HT1080 (cell line): Measurements from ENCODE around the gene BRD4. TPM values are rescaled to one million over a fixed set of nuclear protein-coding genes. Genes with fewer than 3 reads are reported as not detected.

ENCODE experiments used
- DNase-seq: peaks from one replicate; pipeline ENCODE4 v3.0.0-alpha.2; 2015; ENCODE audit warnings: low read depth
- total RNA-seq: library from RNA; depleted of rRNA; stranded (reverse); fragments of >200 nt; shearing (Covaris generic); gene quantifications from 2 replicates; pipeline ENCODE4 v1.2.3, GENCODE V29; 2014

BRD4 gene
- total RNA-seq, 1 experiment from 2014 or later, result 31.7 TPM

GRCh38 chr19:15316498-15316897 lies 15.8 kb downstream of the BRD4 start:
- DNase-seq, result no peak

- no peak for DNase-seq
Measured at GRCh38 chr19:15315101-15315500, 17.2 kb downstream of the BRD4 start.

DNA sequence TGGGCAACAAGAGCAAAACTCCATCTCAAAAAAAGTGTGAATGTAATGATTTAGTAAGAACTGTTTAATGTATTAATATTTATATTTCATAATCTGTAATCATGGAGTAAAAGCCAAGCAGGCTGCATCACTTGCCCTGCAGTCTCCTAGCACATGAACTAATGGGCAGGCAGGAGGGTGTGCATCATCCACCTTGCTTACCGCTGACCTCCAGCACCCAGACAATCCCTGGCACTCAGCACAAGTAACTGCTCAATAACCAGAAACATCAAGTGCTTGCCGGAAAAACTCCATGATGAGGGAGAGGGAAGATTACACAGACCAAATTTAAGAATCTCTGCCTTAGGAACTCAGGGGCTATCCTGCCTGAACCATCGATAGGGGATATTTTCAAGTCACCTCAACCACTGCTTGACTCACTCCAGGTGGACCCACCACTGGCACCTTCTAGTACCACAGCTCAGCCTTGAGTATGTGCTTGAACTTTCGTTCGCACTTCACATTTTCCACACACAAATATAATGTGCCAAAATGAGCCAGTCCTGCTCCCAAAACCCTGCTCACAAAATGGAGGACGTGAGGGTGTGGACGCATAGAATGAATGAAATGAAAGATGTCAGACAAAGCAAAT lies 18.6 kb downstream of the BRD4 start:
- DNase-seq, result no peak

- DNase-seq, result no peak
Measured at GRCh38 chr19:15307169-15307568, 25.2 kb downstream of the BRD4 start.

- no peak for DNase-seq
Measured at GRCh38 chr19:15305582-15306334, 26.6 kb downstream of the BRD4 start.

- no peak for DNase-seq
Measured at GRCh38 chr19:15304140-15304705, 28.1 kb downstream of the BRD4 start.

GRCh38 chr19:15303105-15303780 lies 29.1 kb downstream of the BRD4 start:
- no peak for DNase-seq

- no peak for DNase-seq
Measured at GRCh38 chr19:15300533-15301197, 31.7 kb downstream of the BRD4 start.

DNA sequence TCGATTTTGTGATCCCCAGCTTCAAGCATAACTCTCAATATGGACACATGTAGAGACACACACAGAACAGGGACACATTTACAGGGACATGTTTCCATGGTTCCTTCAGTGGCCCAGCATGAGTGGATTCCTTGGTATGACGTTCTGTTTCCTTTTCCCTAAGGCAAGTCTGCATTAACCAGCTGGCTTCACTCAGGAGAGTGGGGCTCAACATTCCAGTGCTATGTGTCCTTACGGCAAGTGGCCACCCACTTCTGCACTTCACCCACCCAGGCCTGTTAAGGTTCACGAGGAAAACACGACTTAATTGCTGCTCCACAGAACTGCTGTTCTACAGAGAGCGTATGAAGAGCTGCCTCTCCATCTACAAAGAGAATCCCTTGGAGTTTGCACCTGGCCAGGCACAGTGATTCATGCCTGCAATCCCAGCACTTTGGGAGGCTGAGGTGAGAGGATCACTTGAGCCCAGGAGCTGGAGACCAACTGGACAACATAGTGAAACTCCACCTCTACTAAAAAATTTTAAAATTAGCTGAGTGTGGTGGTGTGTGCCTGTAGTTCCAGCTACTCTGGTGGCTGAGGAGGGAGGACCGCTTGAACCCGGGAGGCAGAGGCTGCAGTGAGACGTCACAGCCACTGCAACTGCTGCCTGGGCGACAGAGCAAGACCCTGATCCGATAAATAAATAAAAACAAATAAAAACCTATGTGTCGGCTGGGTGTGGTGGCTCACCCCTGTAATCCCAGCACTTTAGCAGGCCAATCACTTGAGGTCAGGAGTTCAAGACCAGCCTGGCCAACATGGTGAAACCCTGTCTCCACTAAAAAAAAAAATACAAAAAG lies 32.5 kb downstream of the BRD4 start:
- no peak for DNase-seq

GRCh38 chr19:15298847-15299567 lies 33.3 kb downstream of the BRD4 start:
- DNase-seq, result no peak

DNA sequence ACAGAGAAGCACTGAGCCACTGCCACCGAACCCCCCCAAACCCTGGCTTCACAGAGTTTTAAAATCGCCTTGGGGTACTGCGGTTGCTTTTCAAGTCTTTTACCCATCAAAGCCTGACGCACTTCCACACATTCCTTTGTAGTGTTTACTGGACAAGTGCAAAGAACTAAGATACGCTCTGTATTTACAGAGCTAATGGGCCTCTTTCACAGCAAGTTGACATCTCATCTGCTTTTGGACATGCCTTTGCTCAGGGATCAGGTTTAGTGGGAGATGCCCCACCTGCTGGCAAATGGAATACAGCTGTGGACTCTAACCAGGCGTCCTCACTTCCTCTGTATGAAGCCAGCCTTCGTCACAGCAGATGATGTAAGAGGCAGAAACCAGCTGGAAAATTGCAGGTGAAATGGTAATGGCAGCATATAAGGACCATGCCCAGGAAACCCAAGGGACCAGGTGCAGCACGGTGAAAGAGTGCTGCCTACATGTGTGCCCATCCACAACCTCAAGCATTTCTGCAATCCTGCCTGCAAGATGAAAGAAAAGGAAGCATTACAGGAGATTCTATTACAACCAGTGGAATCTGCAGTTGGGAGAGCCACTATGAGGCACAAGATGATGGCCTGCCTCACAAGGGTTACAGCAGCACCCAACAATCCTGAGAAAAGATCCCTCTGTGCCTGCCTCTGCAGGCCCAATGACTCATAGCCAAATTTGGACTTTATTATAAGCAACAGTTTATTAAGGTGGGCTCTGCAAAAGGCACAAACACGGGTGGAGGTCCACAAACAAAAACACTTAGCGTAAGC lies 34.7 kb downstream of the BRD4 start:
- no peak for DNase-seq

- DNase-seq, result no peak
Measured at GRCh38 chr19:15296841-15297415, 35.4 kb downstream of the BRD4 start.

DNA sequence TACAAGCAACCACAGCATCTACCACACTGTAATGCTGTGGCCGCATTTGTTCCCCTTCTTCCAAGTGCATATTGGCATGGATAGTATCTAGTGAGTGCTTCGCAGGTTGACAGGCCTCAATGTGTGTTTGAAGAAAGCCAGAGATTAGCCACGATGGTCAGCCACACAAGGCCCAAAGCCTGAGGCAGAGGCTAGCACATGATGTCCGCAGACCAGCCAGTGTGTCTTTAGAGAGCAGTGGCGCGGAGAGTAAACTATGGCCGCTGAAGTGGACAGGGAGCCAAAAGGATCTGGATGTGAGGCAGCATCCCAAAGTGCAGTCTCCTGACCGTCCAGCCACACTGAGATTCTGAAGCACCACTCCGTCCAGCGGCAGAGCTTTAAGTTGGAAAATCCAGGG lies 36.0 kb downstream of the BRD4 start:
- DNase-seq, result no peak

GRCh38 chr19:15294561-15294990 lies 37.8 kb downstream of the BRD4 start:
- DNase-seq, result no peak

DNA sequence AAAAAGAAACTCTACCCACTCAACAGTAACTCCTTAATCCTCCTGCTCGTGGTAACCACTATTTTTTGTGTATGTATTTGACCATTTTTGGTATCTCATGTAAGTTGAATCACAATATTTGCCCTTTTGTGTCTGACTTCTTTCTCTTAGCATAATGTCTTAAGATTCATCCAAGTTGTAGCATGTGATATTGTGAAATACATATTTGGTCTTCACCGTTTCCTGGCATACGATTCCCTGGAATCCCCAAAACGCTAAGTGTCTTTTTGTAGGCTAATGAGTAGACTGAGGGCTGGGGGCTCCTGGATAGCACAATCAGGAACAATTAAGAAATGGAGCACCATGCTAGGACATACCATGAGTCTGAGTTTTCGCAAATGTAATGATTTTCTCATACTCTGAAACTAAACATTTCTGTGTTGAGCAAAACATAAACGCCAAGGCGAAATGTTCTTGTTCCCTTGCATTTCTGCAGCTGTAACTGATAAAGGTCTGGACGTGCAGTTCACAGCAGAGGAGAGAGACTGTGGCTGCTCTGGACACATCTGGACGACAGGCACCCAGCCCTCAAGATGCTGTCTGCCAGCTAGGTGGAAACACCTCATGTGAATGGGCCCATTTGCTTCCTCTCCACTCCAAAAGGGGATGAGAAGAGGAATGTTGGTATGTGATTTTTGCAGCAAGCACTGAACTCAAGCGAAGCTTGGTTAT lies 38.4 kb downstream of the BRD4 start:
- DNase-seq, result no peak

DNA sequence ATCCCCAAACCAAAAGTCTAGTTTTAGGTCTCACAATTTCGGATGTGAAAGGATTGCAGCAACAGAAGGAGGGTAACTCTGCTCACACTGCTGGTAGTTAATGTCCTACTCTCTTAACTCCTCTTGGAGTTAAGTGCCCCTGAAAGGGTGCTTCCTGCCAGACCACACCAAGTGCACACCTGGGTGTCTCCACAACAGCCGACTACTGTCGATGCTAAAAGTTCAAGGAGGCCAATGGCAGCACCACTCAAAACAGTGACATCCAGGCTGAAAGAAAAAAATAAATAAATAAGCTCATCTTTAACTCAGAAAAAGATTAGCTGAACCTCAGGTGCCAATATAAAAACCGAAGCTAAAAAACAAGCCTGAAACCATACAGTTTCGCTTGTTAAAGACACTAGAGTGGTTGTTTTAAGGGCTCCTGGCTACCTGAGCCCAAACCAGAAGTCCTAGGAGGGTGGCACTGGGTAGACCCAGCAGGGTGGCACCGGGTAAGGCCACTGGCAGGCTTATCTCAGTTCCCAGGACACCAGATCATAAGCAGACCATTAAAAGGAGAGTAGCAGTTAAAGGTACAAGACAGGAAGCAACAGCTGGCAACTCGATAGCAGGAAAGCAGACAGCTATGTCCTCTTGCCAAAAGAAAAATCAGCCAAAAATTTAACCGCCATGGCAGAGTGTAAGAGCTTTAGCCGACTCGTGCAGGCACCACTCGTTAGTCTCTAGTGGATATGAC lies 39.3 kb downstream of the BRD4 start:
- DNase-seq, result no peak

DNA sequence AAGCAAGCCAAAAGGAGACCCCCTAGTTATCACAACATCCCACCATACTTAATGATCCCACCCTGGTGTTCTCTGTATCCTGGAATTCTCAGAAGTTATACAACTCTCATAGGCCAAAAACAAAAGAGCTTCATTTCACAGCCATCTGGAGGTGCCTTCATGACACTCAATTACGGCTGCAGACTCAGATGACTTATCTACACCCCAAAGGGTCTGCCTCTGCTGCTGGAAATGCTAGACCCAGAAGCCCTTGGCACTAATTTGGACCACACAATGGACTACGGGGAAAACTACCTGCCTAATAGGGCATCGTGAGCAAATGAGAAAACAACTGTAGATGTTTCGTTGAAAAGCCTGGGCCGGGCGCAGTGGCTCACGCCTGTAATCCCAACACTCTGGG lies 40.2 kb downstream of the BRD4 start:
- no peak for DNase-seq
